Astrocyte (in vitro differentiated cells and primary cell): Measurements from ENCODE around the gene CDKAL1. TPM values are rescaled to one million over a fixed set of nuclear protein-coding genes. Genes with fewer than 3 reads are reported as not detected.

ENCODE experiments used
- DNase-seq: peaks from one replicate; pipeline ENCODE4 v3.0.0-alpha.2; 2010; ENCODE audit warnings: low read depth
- FAIRE-seq: peaks from 2 replicates; lab custom pipeline; 2011; peaks lifted over from hg19 to GRCh38; lab: Jason Lieb, UNC
- H2AFZ ChIP-seq: 2 replicates; pipeline ENCODE4 v1.6.0; 2012; ENCODE audit warnings: low read depth, low read length, inconsistent platforms
- H3K27ac ChIP-seq: 2 replicates; pipeline ENCODE4 v1.5.1; 2011; ENCODE audit warnings: low read depth, low read length, inconsistent platforms
- H3K27me3 ChIP-seq: 2 replicates; pipeline ENCODE4 v1.6.0; 2011; ENCODE audit warnings: low read length, inconsistent platforms; ENCODE audit not compliant: insufficient read depth
- H3K36me3 ChIP-seq: 2 replicates; pipeline ENCODE4 v1.5.1; 2011; ENCODE audit warnings: low read length, inconsistent platforms; ENCODE audit not compliant: insufficient read depth
- H3K4me1 ChIP-seq: 2 replicates; pipeline ENCODE4 v1.5.1; 2011; ENCODE audit warnings: low read length, inconsistent platforms; ENCODE audit not compliant: insufficient read depth
- H3K4me2 ChIP-seq: 2 replicates; pipeline ENCODE4 v1.6.0; 2012; ENCODE audit warnings: low read length, inconsistent platforms
- H3K4me3 ChIP-seq: 2 replicates; pipeline ENCODE4 v1.5.1; 2011; ENCODE audit warnings: low read depth, mild to moderate bottlenecking, low read length, inconsistent platforms; ENCODE audit not compliant: insufficient read depth
- H3K79me2 ChIP-seq: 2 replicates; pipeline ENCODE4 v1.6.0; 2012; ENCODE audit warnings: mild to moderate bottlenecking, low read length, inconsistent platforms; ENCODE audit not compliant: insufficient read depth
- H3K9ac ChIP-seq: 2 replicates; pipeline ENCODE4 v1.6.0; 2012; ENCODE audit warnings: mild to moderate bottlenecking, low read length, inconsistent platforms
- H3K9me3 ChIP-seq: 2 replicates; pipeline ENCODE4 v1.5.1; 2012; ENCODE audit warnings: low read depth, mild to moderate bottlenecking, low read length, inconsistent platforms; ENCODE audit not compliant: insufficient read depth
- H4K20me1 ChIP-seq: 2 replicates; pipeline ENCODE4 v1.6.0; 2012; ENCODE audit warnings: low read length, inconsistent platforms; ENCODE audit not compliant: insufficient read depth
- H3K27ac Mint-ChIP-seq: one replicate; pipeline ENCODE4 v1.8.0; 2021; ENCODE audit warnings: mild to moderate bottlenecking, mixed read lengths; ENCODE audit not compliant: unreplicated experiment
- H3K27me3 Mint-ChIP-seq: one replicate; pipeline ENCODE4 v1.8.0; 2021; ENCODE audit warnings: low read depth, mixed read lengths; ENCODE audit not compliant: unreplicated experiment
- H3K36me3 Mint-ChIP-seq: one replicate; pipeline ENCODE4 v1.8.0; 2021; ENCODE audit warnings: low read depth, mixed read lengths; ENCODE audit not compliant: unreplicated experiment
- H3K4me1 Mint-ChIP-seq: one replicate; pipeline ENCODE4 v1.8.0; 2021; ENCODE audit warnings: low read depth, mixed read lengths; ENCODE audit not compliant: unreplicated experiment
- H3K4me3 Mint-ChIP-seq: one replicate; pipeline ENCODE4 v1.8.0; 2021; ENCODE audit warnings: mild to moderate bottlenecking, moderate library complexity, mixed read lengths; ENCODE audit not compliant: unreplicated experiment
- H3K9me3 Mint-ChIP-seq: one replicate; pipeline ENCODE4 v1.8.0; 2021; ENCODE audit warnings: mild to moderate bottlenecking, mixed read lengths; ENCODE audit not compliant: unreplicated experiment
- CTCF ChIP-seq: IDR thresholded peaks from 2 replicates; pipeline ENCODE4 v1.5.1; 2011; ENCODE audit warnings: low read depth, mild to moderate bottlenecking, inconsistent platforms, low read length, moderate library complexity; ENCODE audit not compliant: insufficient read depth
- EZH2 ChIP-seq: IDR thresholded peaks from 2 replicates; pipeline ENCODE4 v1.6.1; 2012; ENCODE audit warnings: mild to moderate bottlenecking, low read length, inconsistent platforms; ENCODE audit not compliant: insufficient read depth
- total RNA-seq: library from RNA; stranded (reverse); gene quantifications from 2 replicates; pipeline ENCODE4 v1.2.1, GENCODE V29; 2021

The CDKAL1 gene
- total RNA-seq, 1 donor from 2014 or later = 13.7 TPM

- no peaks in the 10 kb centered on the region for H3K9me3 ChIP-seq
- no peak overlapping the region for H3K4me2 ChIP-seq
- TF ChIP-seq EZH2 (no peak), CTCF (no peak)
Measured at GRCh38 chr6:21204951-21205350, 670.7 kb downstream of the CDKAL1 start.

GRCh38 chr6:21208081-21208795 lies 674.0 kb downstream of the CDKAL1 start:
- no peak for FAIRE-seq
- no peak for TF ChIP-seq EZH2
- TF ChIP-seq CTCF = no peak

More at GRCh38 chr6:21204951-21205350, 670.7 kb downstream of the CDKAL1 start:
- Histone ChIP-seq H3K27ac (no peak overlapping the region), H3K79me2 (no peaks in the 10 kb centered on the region), H3K4me3 (no peak overlapping the region), H4K20me1 (no peaks in the 10 kb centered on the region), H3K9ac (no peak overlapping the region), H3K4me1 (no peaks in the 10 kb centered on the region), H3K36me3 (no peaks in the 10 kb centered on the region), H3K27me3 (no peaks in the 10 kb centered on the region), H2AFZ (no peak overlapping the region)
- no peaks in the 10 kb centered on the region for H3K27me3 Mint-ChIP-seq
- no peak overlapping the region for H3K27ac Mint-ChIP-seq
- peaks cover 2% of the 10 kb centered on the region for H3K36me3 Mint-ChIP-seq
- DNase-seq = no peak
- no peaks in the 10 kb centered on the region for H3K4me1 Mint-ChIP-seq
- no peak overlapping the region for H3K4me3 Mint-ChIP-seq
- no peak for FAIRE-seq
- H3K9me3 Mint-ChIP-seq = peaks cover 2% of the 10 kb centered on the region

DNA sequence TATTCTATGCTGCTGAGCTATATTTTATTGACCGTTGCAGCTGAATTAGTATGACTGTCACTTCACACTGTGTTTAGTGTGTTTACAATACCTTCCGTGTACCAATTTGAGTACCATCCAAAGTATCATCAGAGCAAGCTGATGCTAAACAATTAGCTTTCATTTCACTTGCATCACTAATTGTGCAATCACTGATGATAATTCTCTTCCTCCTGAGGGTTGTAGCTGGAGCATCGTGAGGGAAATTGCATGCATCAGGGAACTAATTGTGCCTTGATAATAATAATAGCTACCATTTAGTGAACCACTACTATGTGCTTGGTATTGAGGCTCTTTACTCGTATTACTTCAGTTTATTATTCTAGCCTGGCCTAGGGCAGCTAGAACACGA lies 674.5 kb downstream of the CDKAL1 start:
- H3K9me3 Mint-ChIP-seq = peaks cover 2% of the 10 kb centered on the region

More at GRCh38 chr6:21208081-21208795, 674.0 kb downstream of the CDKAL1 start:
- no peaks in the 10 kb centered on the region for H3K36me3 ChIP-seq
- H3K27ac Mint-ChIP-seq = no peak overlapping the region
- H3K9me3 ChIP-seq = no peaks in the 10 kb centered on the region
- no peaks in the 10 kb centered on the region for H3K79me2 ChIP-seq
- H3K27me3 ChIP-seq = no peaks in the 10 kb centered on the region
- H3K4me1 Mint-ChIP-seq = no peaks in the 10 kb centered on the region
- H3K4me2 ChIP-seq = no peak overlapping the region
- H3K4me3 ChIP-seq = no peak overlapping the region
- H3K9me3 Mint-ChIP-seq = peaks cover 2% of the 10 kb centered on the region
- H3K27me3 Mint-ChIP-seq = no peaks in the 10 kb centered on the region
- no peak overlapping the region for H3K4me3 Mint-ChIP-seq
- H3K27ac ChIP-seq = no peak overlapping the region
- no peaks in the 10 kb centered on the region for H3K4me1 ChIP-seq
- peaks cover 5% of the 10 kb centered on the region for H3K36me3 Mint-ChIP-seq
- no peak for DNase-seq
- H4K20me1 ChIP-seq = no peaks in the 10 kb centered on the region
- no peak overlapping the region for H2AFZ ChIP-seq
- H3K9ac ChIP-seq = no peak overlapping the region

More for the DNA sequence above, 674.5 kb downstream of the CDKAL1 start:
- no peak overlapping the region for H3K4me2 ChIP-seq
- H3K27me3 ChIP-seq = no peaks in the 10 kb centered on the region
- no peak for FAIRE-seq
- H3K79me2 ChIP-seq = no peaks in the 10 kb centered on the region
- H3K4me3 Mint-ChIP-seq = no peak overlapping the region
- H3K36me3 Mint-ChIP-seq = peaks cover 5% of the 10 kb centered on the region
- no peak overlapping the region for H3K9ac ChIP-seq
- no peak overlapping the region for H2AFZ ChIP-seq
- no peaks in the 10 kb centered on the region for H3K4me1 Mint-ChIP-seq
- no peak overlapping the region for H3K27ac Mint-ChIP-seq
- H3K4me1 ChIP-seq = no peaks in the 10 kb centered on the region
- H3K9me3 ChIP-seq = no peaks in the 10 kb centered on the region
- no peaks in the 10 kb centered on the region for H3K36me3 ChIP-seq
- DNase-seq = no peak
- TF ChIP-seq EZH2 (no peak), CTCF (no peak)
- H4K20me1 ChIP-seq = no peaks in the 10 kb centered on the region
- H3K4me3 ChIP-seq = no peak overlapping the region
- no peak overlapping the region for H3K27ac ChIP-seq
- H3K27me3 Mint-ChIP-seq = no peaks in the 10 kb centered on the region
